ENCODE results near the gene RCAN3.
"Not testable (repeated sequence)": the region's sequence is repeated elsewhere in the genome, so short reads cannot be mapped to it uniquely, and the experiment has no call there.

The RCAN3 gene

GRCh38 chr1:24547195-24547594 lies 44.6 kb downstream of the RCAN3 start:
- Mint-ChIP-seq H3K4me3 (no peak overlapping the region), H3K27ac (no peak overlapping the region), H3K4me1 (peaks cover 25% of the 10 kb centered on the region), H3K36me3 (no peaks in the 10 kb centered on the region), H3K27me3 (no peaks in the 10 kb centered on the region), H3K9me3 (no peaks in the 10 kb centered on the region)

GRCh38 chr1:24548070-24548469 lies 45.4 kb downstream of the RCAN3 start:
- no peak overlapping the region for H3K27ac Mint-ChIP-seq
- no peak overlapping the region for H3K4me3 Mint-ChIP-seq
- no peaks in the 10 kb centered on the region for H3K27me3 Mint-ChIP-seq
- no peaks in the 10 kb centered on the region for H3K36me3 Mint-ChIP-seq
- peaks cover 23% of the 10 kb centered on the region for H3K4me1 Mint-ChIP-seq
- H3K9me3 Mint-ChIP-seq: no peaks in the 10 kb centered on the region

GRCh38 chr1:24549210-24549609 lies 46.6 kb downstream of the RCAN3 start:
- H3K36me3 Mint-ChIP-seq, H3K9me3 Mint-ChIP-seq, H3K27ac Mint-ChIP-seq, H3K27me3 Mint-ChIP-seq, H3K4me3 Mint-ChIP-seq: not testable (repeated sequence)
- H3K4me1 Mint-ChIP-seq: peaks cover 21% of the 10 kb centered on the region

- H3K4me1 Mint-ChIP-seq: peaks cover 10% of the 10 kb centered on the region
- H3K9me3 Mint-ChIP-seq: no peaks in the 10 kb centered on the region
- no peaks in the 10 kb centered on the region for H3K36me3 Mint-ChIP-seq
- no peaks in the 10 kb centered on the region for H3K27me3 Mint-ChIP-seq
- H3K27ac Mint-ChIP-seq: peak overlapping the region; percentile 46
- no peak overlapping the region for H3K4me3 Mint-ChIP-seq
Measured at GRCh38 chr1:24551290-24551959, 48.8 kb downstream of the RCAN3 start.

GRCh38 chr1:24551960-24552571 lies 49.4 kb downstream of the RCAN3 start:
- Mint-ChIP-seq H3K36me3 (no peaks in the 10 kb centered on the region), H3K27ac (peak overlapping the region; percentile 48), H3K9me3 (no peaks in the 10 kb centered on the region), H3K27me3 (no peaks in the 10 kb centered on the region), H3K4me3 (no peak overlapping the region), H3K4me1 (peaks cover 15% of the 10 kb centered on the region)

DNA sequence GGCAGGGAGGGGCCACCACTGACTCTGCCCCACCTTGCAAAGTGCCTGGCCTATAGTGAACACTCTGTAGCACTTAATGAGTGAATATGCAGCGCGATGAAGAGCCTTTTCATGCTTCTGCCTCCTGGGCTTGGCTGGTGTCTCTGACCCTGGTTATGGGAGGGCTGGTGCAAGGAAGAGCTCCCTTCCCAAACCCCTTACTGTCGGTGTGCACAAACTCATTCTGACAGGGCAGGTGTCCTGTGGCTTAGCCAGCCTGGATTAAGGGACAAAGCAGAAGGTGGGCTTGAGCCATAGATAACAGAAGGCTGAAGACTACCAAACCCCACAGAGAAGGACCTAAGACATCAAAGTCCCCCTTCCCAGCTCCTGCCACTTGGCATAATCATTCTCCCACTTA lies 51.3 kb downstream of the RCAN3 start:
- Mint-ChIP-seq H3K27ac (no peak overlapping the region), H3K27me3 (no peaks in the 10 kb centered on the region), H3K36me3 (no peaks in the 10 kb centered on the region), H3K4me3 (no peak overlapping the region), H3K9me3 (no peaks in the 10 kb centered on the region), H3K4me1 (peaks cover 15% of the 10 kb centered on the region)

- no peaks in the 10 kb centered on the region for H3K36me3 Mint-ChIP-seq
- H3K27ac Mint-ChIP-seq: peak overlapping the region; percentile 30
- H3K27me3 Mint-ChIP-seq: no peaks in the 10 kb centered on the region
- no peaks in the 10 kb centered on the region for H3K9me3 Mint-ChIP-seq
- peaks cover 15% of the 10 kb centered on the region for H3K4me1 Mint-ChIP-seq
- H3K4me3 Mint-ChIP-seq: peak overlapping the region; percentile 11
Measured at GRCh38 chr1:24554714-24555113, 52.1 kb downstream of the RCAN3 start.

GRCh38 chr1:24555591-24556413 lies 53.2 kb downstream of the RCAN3 start, which contains the start of gene NCMAP:
Gene NCMAP (plus strand): TSS chr1:24556087. CDS start chr1:24595431, 39,344 bp downstream.
- H3K27ac Mint-ChIP-seq: peak within 1 kb of the TSS; percentile 41
- no peaks in the 10 kb centered on the region for H3K27me3 Mint-ChIP-seq
- H3K4me3 Mint-ChIP-seq: peak within 1 kb of the TSS; percentile 81
- H3K9me3 Mint-ChIP-seq: no peaks in the 10 kb centered on the region
- H3K4me1 Mint-ChIP-seq: peaks cover 15% of the 10 kb centered on the region
- H3K36me3 Mint-ChIP-seq: no peaks in the 10 kb centered on the region

DNA sequence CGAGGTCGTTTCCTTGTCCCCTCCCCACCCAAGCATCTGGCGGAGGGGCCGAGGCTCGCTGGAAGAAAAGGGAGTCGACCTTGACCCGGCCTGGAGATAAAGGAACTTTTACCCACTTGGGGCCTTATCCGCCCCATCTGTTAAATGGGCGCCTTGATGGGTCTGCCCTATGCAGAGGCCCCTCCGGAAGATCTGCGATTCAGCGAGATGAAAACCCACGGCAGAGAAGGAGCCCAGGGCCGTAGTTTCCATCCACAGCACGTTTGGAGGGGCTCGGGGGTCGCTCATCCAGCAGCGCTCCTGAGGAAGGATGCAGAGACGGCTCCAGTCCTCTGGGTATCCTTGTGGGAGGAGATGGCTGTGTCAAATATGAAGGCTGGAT lies 53.8 kb downstream of the RCAN3 start:
- Mint-ChIP-seq H3K9me3 (no peaks in the 10 kb centered on the region), H3K4me1 (peaks cover 15% of the 10 kb centered on the region), H3K27me3 (no peaks in the 10 kb centered on the region), H3K4me3 (peak overlapping the region; percentile 51), H3K27ac (no peak overlapping the region), H3K36me3 (no peaks in the 10 kb centered on the region)

DNA sequence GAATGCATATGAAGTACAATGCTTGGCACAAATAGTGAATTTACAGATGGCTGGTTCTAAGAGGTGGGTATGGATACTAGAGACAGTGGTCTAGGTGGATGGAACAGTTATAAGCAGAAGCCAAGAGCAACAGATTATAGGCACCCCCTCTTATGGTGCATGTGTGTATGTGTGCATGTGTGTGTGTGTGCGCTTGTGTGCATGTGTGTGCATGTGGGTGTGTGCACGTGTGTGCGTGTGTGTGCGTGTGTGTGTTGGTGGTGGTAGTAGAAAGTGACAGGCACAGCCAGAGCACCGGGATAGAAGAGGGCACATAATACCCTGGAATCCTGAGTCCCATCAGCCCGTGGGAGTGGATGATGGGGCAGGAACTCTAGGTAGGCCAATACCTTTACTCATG lies 54.6 kb downstream of the RCAN3 start:
- Mint-ChIP-seq H3K4me1 (peaks cover 18% of the 10 kb centered on the region), H3K36me3 (no peaks in the 10 kb centered on the region), H3K27me3 (no peaks in the 10 kb centered on the region), H3K4me3 (no peak overlapping the region), H3K9me3 (no peaks in the 10 kb centered on the region), H3K27ac (no peak overlapping the region)

- no peaks in the 10 kb centered on the region for H3K9me3 Mint-ChIP-seq
- H3K27ac Mint-ChIP-seq: no peak overlapping the region
- H3K4me3 Mint-ChIP-seq: no peak overlapping the region
- H3K4me1 Mint-ChIP-seq: peaks cover 21% of the 10 kb centered on the region
- no peaks in the 10 kb centered on the region for H3K27me3 Mint-ChIP-seq
- no peaks in the 10 kb centered on the region for H3K36me3 Mint-ChIP-seq
Measured at GRCh38 chr1:24557711-24558131, 55.1 kb downstream of the RCAN3 start.

DNA sequence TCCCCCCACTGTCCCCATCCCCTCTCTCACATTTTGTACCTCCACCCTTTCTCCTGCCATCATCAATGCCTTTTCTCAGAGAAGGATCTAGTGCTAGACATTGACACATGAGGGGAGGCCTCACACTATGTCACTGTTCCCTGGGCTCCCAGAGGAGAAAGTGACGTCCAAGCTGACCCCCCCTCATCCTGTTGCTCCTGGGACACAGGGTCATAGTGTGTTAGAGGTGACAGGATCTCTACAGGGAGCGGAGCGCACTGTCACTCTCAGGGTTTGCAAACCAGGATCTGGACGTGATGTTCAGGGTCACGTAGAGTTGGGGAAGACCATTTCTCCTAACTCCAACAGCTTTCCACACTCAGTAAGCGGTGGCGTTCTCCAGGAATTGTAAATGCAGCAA lies 55.8 kb downstream of the RCAN3 start:
- no peaks in the 10 kb centered on the region for H3K27me3 Mint-ChIP-seq
- peaks cover 23% of the 10 kb centered on the region for H3K4me1 Mint-ChIP-seq
- H3K36me3 Mint-ChIP-seq: no peaks in the 10 kb centered on the region
- H3K9me3 Mint-ChIP-seq: no peaks in the 10 kb centered on the region
- H3K27ac Mint-ChIP-seq: no peak overlapping the region
- H3K4me3 Mint-ChIP-seq: no peak overlapping the region

GRCh38 chr1:24558902-24559791 lies 56.5 kb downstream of the RCAN3 start:
- Mint-ChIP-seq H3K4me3 (no peak overlapping the region), H3K27ac (no peak overlapping the region), H3K36me3 (no peaks in the 10 kb centered on the region), H3K4me1 (peaks cover 23% of the 10 kb centered on the region), H3K9me3 (no peaks in the 10 kb centered on the region), H3K27me3 (no peaks in the 10 kb centered on the region)

- no peaks in the 10 kb centered on the region for H3K27me3 Mint-ChIP-seq
- no peak overlapping the region for H3K27ac Mint-ChIP-seq
- H3K9me3 Mint-ChIP-seq: no peaks in the 10 kb centered on the region
- no peak overlapping the region for H3K4me3 Mint-ChIP-seq
- peaks cover 21% of the 10 kb centered on the region for H3K4me1 Mint-ChIP-seq
- H3K36me3 Mint-ChIP-seq: no peaks in the 10 kb centered on the region
Measured at GRCh38 chr1:24560361-24560760, 57.7 kb downstream of the RCAN3 start.

- peaks cover 11% of the 10 kb centered on the region for H3K4me1 Mint-ChIP-seq
- H3K9me3 Mint-ChIP-seq: no peaks in the 10 kb centered on the region
- no peaks in the 10 kb centered on the region for H3K27me3 Mint-ChIP-seq
- no peak overlapping the region for H3K27ac Mint-ChIP-seq
- no peaks in the 10 kb centered on the region for H3K36me3 Mint-ChIP-seq
- H3K4me3 Mint-ChIP-seq: no peak overlapping the region
Measured at GRCh38 chr1:24562625-24563024, 60.0 kb downstream of the RCAN3 start.

Measured in activated naive CD4-positive, alpha-beta T cell treated with anti-CD3 and anti-CD28 coated beads, Interleukin-2, amount 50 U/mL, for 24 hours (primary cell).